Kidney tubule cell (primary cell): ENCODE data around the gene GFY.
"Not testable (repeated sequence)": the region's sequence is repeated elsewhere in the genome, so short reads cannot be mapped to it uniquely, and the experiment has no call there.

Experiments
- DNase-seq: peaks from one replicate; pipeline ENCODE4 v3.0.0-alpha.2; 2018; ENCODE audit warnings: low spot score

GFY gene

GRCh38 chr19:49470615-49470978 is 45.4 kb downstream of the GFY start:
- no peak for DNase-seq

GRCh38 chr19:49472936-49473335 is 47.7 kb downstream of the GFY start:
- no peak for DNase-seq

- not testable (repeated sequence) for DNase-seq
Observed at GRCh38 chr19:49473501-49473867, 48.3 kb downstream of the GFY start.

GRCh38 chr19:49473868-49474541 is 48.8 kb downstream of the GFY start, which contains the start of gene FLT3LG:
TSS of gene FLT3LG (plus strand) at chr19:49474215. CDS start at chr19:49474640, 425 bp downstream.
- DNase-seq = peak; percentile 71

- DNase-seq = no peak
Observed at GRCh38 chr19:49474542-49474924, 49.3 kb downstream of the GFY start.

- no peak for DNase-seq
Observed at GRCh38 chr19:49475191-49475917, 50.2 kb downstream of the GFY start.

- peak; percentile 49 for DNase-seq
Observed at GRCh38 chr19:49475995-49476880, 51.0 kb downstream of the GFY start.
